ENCODE data around the gene THAP12. TPM values are rescaled to one million over a fixed set of nuclear protein-coding genes. Genes with fewer than 3 reads are reported as not detected.

THAP12 gene
- total and polyA plus RNA-seq, 4 donors = 5.6 to 21.9 (median 13.7) TPM

- Histone ChIP-seq H3K4me1 (ENCODE audit: control insufficient read depth in 4 of 4, insufficient read depth in 4 of 4, low read length in 3 of 4) (peaks cover 0 to 4% (median 1%) of the 10 kb centered on the region in 4 donors), H3K27ac (ENCODE audit: low read depth in 1 of 2, low read length in 2 of 2) (no peak overlapping the region)
Observed at GRCh38 chr11:76365038-76365679, 15.8 kb downstream of the THAP12 start.

More at GRCh38 chr11:76365038-76365679, 15.8 kb downstream of the THAP12 start:
- no peak overlapping the region for H3K9ac ChIP-seq (ENCODE audit: low read depth in 1 of 2, low read length in 2 of 2)
- no peaks in the 10 kb centered on the region for H3K9me3 ChIP-seq (ENCODE audit: control insufficient read depth in 4 of 4, low read length in 3 of 4)
- TF ChIP-seq ZBTB33 (IDR thresholded peaks at IDR 0.05) (no peak), RXRA (IDR thresholded peaks at IDR 0.05) (no peak), JUND (IDR thresholded peaks at IDR 0.05) (no peak), HNF4A (conservative IDR thresholded peaks at IDR 0.05) (no peak), EGR1 (IDR thresholded peaks at IDR 0.05; ENCODE audit: low read depth in 2 of 2) (no peak), RAD21 (IDR thresholded peaks at IDR 0.05) (no peak), GABPA (IDR thresholded peaks at IDR 0.05 in 1 of 2, conservative IDR thresholded peaks at IDR 0.05 in 1 of 2) (no peak), TAF1 (conservative IDR thresholded peaks at IDR 0.05) (no peak), FOXA1 (IDR thresholded peaks at IDR 0.05) (no peak), SP1 (IDR thresholded peaks at IDR 0.05) (no peak), NR2F2 (IDR thresholded peaks at IDR 0.05) (no peak), YY1 (IDR thresholded peaks at IDR 0.05) (no peak), FOXA2 (IDR thresholded peaks at IDR 0.05) (no peak), ATF3 (IDR thresholded peaks at IDR 0.05) (no peak), HNF4G (IDR thresholded peaks at IDR 0.05) (no peak)
- TF ChIP-seq, protein P1, sequence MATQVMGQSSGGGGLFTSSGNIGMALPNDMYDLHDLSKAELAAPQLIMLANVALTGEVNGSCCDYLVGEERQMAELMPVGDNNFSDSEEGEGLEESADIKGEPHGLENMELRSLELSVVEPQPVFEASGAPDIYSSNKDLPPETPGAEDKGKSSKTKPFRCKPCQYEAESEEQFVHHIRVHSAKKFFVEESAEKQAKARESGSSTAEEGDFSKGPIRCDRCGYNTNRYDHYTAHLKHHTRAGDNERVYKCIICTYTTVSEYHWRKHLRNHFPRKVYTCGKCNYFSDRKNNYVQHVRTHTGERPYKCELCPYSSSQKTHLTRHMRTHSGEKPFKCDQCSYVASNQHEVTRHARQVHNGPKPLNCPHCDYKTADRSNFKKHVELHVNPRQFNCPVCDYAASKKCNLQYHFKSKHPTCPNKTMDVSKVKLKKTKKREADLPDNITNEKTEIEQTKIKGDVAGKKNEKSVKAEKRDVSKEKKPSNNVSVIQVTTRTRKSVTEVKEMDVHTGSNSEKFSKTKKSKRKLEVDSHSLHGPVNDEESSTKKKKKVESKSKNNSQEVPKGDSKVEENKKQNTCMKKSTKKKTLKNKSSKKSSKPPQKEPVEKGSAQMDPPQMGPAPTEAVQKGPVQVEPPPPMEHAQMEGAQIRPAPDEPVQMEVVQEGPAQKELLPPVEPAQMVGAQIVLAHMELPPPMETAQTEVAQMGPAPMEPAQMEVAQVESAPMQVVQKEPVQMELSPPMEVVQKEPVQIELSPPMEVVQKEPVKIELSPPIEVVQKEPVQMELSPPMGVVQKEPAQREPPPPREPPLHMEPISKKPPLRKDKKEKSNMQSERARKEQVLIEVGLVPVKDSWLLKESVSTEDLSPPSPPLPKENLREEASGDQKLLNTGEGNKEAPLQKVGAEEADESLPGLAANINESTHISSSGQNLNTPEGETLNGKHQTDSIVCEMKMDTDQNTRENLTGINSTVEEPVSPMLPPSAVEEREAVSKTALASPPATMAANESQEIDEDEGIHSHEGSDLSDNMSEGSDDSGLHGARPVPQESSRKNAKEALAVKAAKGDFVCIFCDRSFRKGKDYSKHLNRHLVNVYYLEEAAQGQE (IDR thresholded peaks at IDR 0.05) = no peak
- TF ChIP-seq, protein P2, sequence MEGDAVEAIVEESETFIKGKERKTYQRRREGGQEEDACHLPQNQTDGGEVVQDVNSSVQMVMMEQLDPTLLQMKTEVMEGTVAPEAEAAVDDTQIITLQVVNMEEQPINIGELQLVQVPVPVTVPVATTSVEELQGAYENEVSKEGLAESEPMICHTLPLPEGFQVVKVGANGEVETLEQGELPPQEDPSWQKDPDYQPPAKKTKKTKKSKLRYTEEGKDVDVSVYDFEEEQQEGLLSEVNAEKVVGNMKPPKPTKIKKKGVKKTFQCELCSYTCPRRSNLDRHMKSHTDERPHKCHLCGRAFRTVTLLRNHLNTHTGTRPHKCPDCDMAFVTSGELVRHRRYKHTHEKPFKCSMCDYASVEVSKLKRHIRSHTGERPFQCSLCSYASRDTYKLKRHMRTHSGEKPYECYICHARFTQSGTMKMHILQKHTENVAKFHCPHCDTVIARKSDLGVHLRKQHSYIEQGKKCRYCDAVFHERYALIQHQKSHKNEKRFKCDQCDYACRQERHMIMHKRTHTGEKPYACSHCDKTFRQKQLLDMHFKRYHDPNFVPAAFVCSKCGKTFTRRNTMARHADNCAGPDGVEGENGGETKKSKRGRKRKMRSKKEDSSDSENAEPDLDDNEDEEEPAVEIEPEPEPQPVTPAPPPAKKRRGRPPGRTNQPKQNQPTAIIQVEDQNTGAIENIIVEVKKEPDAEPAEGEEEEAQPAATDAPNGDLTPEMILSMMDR (IDR thresholded peaks at IDR 0.05; ENCODE audit: low read depth, low read length, missing input control) = no peak
- TF ChIP-seq, protein P3, sequence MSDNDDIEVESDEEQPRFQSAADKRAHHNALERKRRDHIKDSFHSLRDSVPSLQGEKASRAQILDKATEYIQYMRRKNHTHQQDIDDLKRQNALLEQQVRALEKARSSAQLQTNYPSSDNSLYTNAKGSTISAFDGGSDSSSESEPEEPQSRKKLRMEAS (IDR thresholded peaks at IDR 0.05) = no peak
- H3K27me3 ChIP-seq (ENCODE audit: control insufficient read depth in 4 of 4, insufficient read depth in 4 of 4, low read length in 3 of 4) = no peaks in the 10 kb centered on the region
- peaks cover 0 to 3% (median 1%) of the 10 kb centered on the region in 4 donors for H3K36me3 ChIP-seq (ENCODE audit: control insufficient read depth in 4 of 4, insufficient read depth in 3 of 4, low read depth in 1 of 4, low read length in 3 of 4)
- DNase-seq (ENCODE audit: low spot score) = no peak
- no peak overlapping the region for H3K4me3 ChIP-seq (ENCODE audit: low read depth in 1 of 3, low read length in 3 of 3)
- 97% methylated on average over 16 of the region's 16 CpGs for WGBS

All from liver (tissue), 9 donors.